Right cardiac atrium (tissue), 5 donors: ENCODE measurements around the gene MRPS35. TPM values are rescaled to one million over a fixed set of nuclear protein-coding genes. Genes with fewer than 3 reads are reported as not detected.

Source experiments
- ATAC-seq, 2 donors: fragments of 200-7000 bp; cut with Tn5 transposase; one replicate each; pipeline versions ENCODE4 v1.8.0 to v1.9.1; 2020; ENCODE audit warnings: moderate library complexity in 2 of 2, mild to moderate bottlenecking in 1 of 2
- DNase-seq, 3 donors: peaks; one replicate each; pipeline ENCODE4 v3.0.0-alpha.2; 2020
- H3K27ac ChIP-seq: one replicate; pipeline ENCODE4 v1.5.1; 2013; ENCODE audit warnings: mild to moderate bottlenecking, low read length, control low read depth, moderate library complexity
- H3K27me3 ChIP-seq: one replicate; pipeline ENCODE4 v1.6.1; 2013; ENCODE audit not compliant: control insufficient read depth, insufficient read depth
- H3K4me1 ChIP-seq: one replicate; pipeline ENCODE4 v1.6.1; 2013; ENCODE audit warnings: low read length; ENCODE audit not compliant: control insufficient read depth, insufficient read depth
- H3K4me3 ChIP-seq: one replicate; pipeline ENCODE4 v1.5.1; 2013; ENCODE audit warnings: low read length, control low read depth
- H3K9me3 ChIP-seq: one replicate; pipeline ENCODE4 v1.6.1; 2013; ENCODE audit warnings: low read length; ENCODE audit not compliant: control insufficient read depth
- WGBS: extraction: QIAGEN DNeasy Blood & Tissue Kit; methylation state at CpG from one replicate; pipeline ENCODE4 v1.1.7; 2013; 5-methylcytosine and 5-hydroxymethylcytosine counted together
- intact Hi-C, 4 donors: fragments of 100-400 bp; cut with DNase I; formaldehyde crosslinking; loops; one replicate each; pipeline versions ENCODE4 v1.11.0 to v1.14.0; 2022 to 2023
- polyA plus RNA-seq: library from polyadenylated mRNA; stranded (reverse); fragments of 200-250 nt; gene quantifications from one replicate; pipeline ENCODE4 v1.2.3, GENCODE V29; 2013
- total RNA-seq, 4 donors: library from RNA; stranded (reverse); fragmentation: NEBNext Ultra II Directional; extraction: Animal tissue kit (Norgen Biotek cat#: 25700); gene quantifications; one replicate each; pipeline ENCODE4 v1.2.1, GENCODE V29; 2021
- donor health status: healthy with polysubstance abuse.
- donor health status: DM: no; HTN: yes; CAD: no.
- donor health status: DM: no; HTN: no; CAD: no.
- donor health status: DM: no; HTN: yes; CAD: no; lungs with severe emphysema.
- donor health status: DM: yes; HTN: yes; CAD: no.

MRPS35 gene
- total and polyA plus RNA-seq, 5 donors = 41.7 to 49.5 (median 44.2) TPM

DNA sequence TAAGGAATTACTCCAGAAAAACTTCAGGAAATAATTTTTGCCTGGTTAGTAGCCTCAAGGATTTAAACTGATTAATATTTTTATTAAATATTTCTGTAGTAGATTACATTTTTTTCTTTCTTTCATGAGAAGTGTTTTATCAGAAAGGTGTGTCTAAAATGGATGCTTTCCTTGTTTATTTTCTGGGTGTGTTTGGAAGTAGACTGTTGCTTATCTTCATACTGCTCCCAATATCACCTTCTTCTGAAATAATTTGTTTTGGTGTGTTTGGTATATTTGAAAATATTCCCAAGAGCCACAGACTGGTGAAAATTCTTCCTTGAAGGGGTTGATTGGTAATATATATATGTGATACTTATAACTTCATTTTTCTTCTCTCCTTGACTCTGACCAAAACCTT, 24.5 kb upstream of the MRPS35 start:
- Histone ChIP-seq H3K27me3 (no peaks in the 10 kb centered on the region), H3K9me3 (no peaks in the 10 kb centered on the region), H3K27ac (no peak overlapping the region), H3K4me3 (no peak overlapping the region), H3K4me1 (no peaks in the 10 kb centered on the region)
- intact Hi-C loops = no loop called here
- ATAC-seq (no peak), DNase-seq (no peak)

DNA sequence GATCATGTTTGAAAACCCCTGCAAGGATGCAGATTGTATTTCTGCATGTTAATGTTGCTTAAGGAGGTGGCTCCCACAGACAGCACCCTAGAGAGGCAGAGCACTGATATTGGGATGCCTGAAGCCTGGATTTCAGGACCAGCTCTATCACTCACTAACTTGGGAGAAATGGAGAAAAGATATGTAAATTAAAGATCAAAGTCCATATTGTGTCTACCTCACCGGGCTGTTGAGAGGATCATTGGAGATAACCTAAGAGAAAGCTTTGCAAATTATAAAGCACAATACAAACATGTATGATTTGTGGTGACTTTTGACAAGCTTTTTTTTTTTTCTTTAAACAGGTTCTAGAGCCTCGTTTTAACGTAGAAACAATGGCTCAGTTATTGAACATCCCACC, 22.0 kb upstream of the MRPS35 start:
- DNase-seq (no peak), ATAC-seq (no peak)
- 93% methylated on average over 3 of the region's 3 CpGs for whole genome bisulfite sequencing
- H3K27me3 ChIP-seq = no peaks in the 10 kb centered on the region
- no peak overlapping the region for H3K27ac ChIP-seq
- no peak overlapping the region for H3K4me3 ChIP-seq
- H3K4me1 ChIP-seq = no peaks in the 10 kb centered on the region
- intact Hi-C loops = no loop called here
- no peaks in the 10 kb centered on the region for H3K9me3 ChIP-seq

DNA sequence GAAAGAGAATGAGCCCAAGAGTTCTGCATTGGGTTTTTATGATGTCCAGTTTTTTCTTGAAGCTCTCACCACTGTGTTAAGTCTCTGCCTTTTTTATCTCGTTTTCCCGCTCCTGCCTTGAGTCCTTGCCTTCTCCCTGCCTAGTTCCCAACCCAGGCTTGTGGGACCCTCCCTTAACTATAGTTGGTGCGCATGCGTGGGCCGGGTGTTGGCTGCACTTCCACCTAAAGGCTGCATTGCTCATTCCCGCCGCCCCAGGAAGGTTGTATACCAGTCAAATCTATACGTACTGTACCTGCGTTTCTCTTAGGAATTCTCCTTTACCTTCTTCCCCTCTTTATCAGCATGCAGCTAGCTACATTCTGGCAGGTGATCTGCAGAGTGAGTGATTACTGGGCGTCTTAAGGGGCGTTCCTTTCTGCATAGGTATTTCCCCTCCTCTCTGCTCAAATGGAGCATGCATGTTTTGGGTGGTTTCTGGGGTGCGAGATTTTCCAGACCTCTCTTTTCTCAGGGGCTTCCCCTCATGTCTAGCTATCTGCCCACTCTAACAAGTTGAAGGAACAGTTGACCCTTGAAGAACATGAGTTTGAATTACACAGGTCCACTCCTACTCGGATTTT, 21.0 kb upstream of the MRPS35 start:
- peak in 1 of 2 donors; percentile 13 for ATAC-seq
- 94% methylated on average over 13 of the region's 13 CpGs for WGBS
- Histone ChIP-seq H3K27me3 (no peaks in the 10 kb centered on the region), H3K27ac (no peak overlapping the region), H3K9me3 (no peaks in the 10 kb centered on the region), H3K4me3 (no peak overlapping the region), H3K4me1 (no peaks in the 10 kb centered on the region)
- intact Hi-C loops = no loop called here
- no peak for DNase-seq

DNA sequence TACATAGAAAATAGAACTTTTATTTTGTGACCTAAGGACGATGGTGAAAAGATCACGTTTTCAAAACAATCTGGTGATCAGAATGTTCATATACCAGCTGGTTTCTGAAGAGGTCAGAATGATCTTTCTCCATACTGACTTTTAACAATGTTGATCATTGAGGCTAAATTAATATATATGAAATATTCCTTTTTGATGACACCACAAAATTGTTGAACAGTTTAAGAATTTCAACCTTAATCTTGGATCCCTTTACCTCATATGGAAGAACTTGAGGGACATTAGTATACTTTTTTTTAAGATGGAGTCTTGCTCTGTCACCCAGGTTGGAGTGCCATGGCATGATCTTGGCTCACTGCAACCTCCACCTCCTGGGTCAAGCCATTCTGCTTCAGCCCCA, 17.2 kb upstream of the MRPS35 start:
- whole genome bisulfite sequencing = 85% methylated on average over 2 of the region's 2 CpGs
- Histone ChIP-seq H3K27ac (no peak overlapping the region), H3K4me3 (no peak overlapping the region), H3K27me3 (no peaks in the 10 kb centered on the region), H3K4me1 (no peaks in the 10 kb centered on the region), H3K9me3 (no peaks in the 10 kb centered on the region)
- intact Hi-C loops = no loop called here
- DNase-seq (no peak), ATAC-seq (no peak)

DNA sequence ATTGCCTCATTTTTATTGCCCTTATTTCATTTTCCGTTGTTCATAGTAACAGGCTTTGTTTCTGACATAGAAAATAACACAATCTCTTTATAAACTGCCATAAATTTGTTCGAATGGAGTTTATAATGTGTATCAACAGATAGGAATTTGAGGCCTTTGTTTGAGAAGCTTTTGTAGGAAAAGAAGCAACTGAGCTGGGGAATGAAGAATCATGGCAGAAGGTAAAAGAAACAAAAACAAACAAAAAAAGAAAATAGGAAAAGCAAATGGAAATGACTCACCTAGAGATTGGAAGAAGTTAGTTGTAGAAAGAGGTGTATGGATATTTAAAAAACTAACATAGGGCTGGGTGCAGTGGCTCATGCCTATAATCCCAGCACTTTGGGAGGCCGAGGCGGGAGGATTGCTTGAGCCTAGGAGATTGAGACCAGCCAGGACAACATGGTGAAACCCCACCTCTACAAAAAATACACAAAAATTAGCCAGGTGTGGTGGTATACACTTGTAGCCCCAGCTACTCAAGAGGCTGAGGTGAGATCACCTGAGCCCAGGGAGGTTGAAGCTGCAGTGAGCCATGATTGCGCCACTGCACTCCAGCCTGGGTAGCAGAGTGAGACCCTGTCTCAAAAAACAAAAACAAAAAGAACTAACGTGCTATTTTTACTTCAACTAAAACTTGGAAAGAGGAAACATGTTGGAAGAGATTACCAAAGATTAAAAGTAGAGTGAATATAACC, 14.9 kb upstream of the MRPS35 start:
- DNase-seq = no peak
- no peak overlapping the region for H3K27ac ChIP-seq
- no peaks in the 10 kb centered on the region for H3K27me3 ChIP-seq
- no peaks in the 10 kb centered on the region for H3K4me1 ChIP-seq
- no peak overlapping the region for H3K4me3 ChIP-seq
- 87% methylated on average over 6 of the region's 6 CpGs for WGBS
- H3K9me3 ChIP-seq = no peaks in the 10 kb centered on the region
- intact Hi-C loops = no loop called here
- ATAC-seq = no peak

DNA sequence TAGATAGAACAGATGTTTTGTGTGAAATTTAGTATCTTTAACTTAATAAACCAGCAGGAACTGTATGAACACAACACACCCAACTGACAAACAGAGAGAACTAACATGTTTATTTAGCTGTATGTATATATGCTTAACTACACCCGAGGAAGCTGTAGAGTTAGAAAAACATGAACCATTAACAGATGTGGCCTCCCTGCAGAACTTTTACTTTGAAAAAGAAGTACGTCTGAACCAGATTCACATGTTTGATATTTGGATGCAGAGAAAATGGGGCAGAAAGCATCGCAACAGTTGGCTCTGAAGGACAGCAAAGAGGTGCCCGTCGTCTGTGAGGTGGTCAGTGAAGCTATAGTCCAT, 14.4 kb upstream of the MRPS35 start, which contains the start of gene REP15:
TSS of gene REP15 (plus strand) at position 155 of the 360 bp plus-strand sequence. CDS start at position 271, 116 bp downstream.
- no peaks in the 10 kb centered on the region for H3K4me1 ChIP-seq
- intact Hi-C loops = no loop called here
- no peak within 1 kb of the TSS for H3K4me3 ChIP-seq
- WGBS = 82% methylated on average over 5 of the region's 5 CpGs
- ATAC-seq (no peak), DNase-seq (no peak)
- no peaks in the 10 kb centered on the region for H3K27me3 ChIP-seq
- no peak within 1 kb of the TSS for H3K27ac ChIP-seq
- H3K9me3 ChIP-seq = no peaks in the 10 kb centered on the region

DNA sequence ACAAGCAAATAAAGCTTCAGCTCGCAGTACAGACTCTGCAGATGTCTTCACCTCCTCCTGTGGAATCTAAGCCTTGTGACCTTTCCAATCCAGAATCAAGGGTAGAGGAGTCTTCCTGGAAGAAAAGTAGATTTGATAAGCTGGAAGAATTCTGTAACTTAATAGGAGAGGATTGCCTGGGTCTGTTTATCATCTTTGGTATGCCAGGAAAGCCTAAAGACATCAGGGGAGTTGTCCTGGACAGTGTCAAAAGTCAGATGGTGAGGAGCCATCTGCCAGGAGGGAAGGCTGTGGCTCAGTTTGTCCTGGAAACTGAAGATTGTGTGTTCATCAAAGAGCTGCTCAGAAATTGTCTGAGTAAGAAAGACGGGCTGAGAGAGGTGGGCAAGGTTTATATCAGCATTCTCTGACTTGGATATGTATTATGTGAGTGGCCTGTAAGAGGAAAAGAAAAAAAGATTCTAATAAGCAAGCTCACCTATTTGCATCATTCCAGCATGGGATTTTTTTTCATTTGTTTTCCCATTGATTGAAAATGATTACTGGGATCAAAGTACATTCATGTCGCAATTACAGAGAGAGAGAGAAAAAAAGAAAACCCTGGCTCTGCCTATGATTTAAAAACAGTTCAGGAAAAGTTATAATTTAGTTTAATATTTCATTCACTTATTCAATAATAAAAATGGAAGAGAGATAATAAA, 13.6 kb upstream of the MRPS35 start:
- Histone ChIP-seq H3K9me3 (no peaks in the 10 kb centered on the region), H3K4me3 (no peak overlapping the region), H3K27ac (no peak overlapping the region), H3K27me3 (no peaks in the 10 kb centered on the region), H3K4me1 (no peaks in the 10 kb centered on the region)
- DNase-seq (no peak), ATAC-seq (no peak)
- 81% methylated on average over 3 of the region's 3 CpGs for WGBS
- intact Hi-C loops = no loop called here

DNA sequence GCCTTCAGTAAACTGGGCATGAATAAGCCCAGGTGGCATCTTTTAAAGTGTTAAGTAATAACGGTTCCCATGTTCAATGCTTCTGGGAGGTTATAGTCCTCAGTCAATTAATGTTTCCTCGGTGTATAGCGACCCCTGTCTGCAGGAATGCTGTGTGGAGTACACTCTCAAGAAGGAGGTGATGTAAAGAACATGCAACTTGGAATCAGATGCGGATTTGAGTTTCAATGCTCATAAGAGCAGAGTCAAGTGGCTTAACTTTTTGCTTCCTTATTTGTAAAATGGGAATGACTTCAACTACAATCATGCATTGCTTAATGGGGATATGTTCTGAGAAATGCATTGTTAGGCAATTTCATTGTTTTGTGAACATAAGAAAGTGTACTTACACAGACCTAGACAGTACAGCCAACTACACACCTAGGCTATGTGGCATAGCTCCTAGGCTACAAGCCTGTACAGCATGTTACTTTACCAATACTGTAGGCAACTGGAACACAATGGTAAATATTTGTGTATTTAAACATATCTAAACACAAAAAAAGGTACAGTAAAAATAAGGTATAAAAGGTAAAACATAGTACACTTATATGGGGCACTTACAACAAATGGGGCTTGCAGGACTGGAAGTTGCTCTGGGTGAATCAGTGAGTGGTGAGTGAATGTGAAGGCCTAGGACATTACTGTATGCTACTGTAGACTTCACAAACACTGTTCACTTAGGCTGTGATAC, 6.7 kb upstream of the MRPS35 start:
- WGBS = 5% methylated on average over 4 of the region's 4 CpGs
- Histone ChIP-seq H3K9me3 (no peaks in the 10 kb centered on the region), H3K4me3 (no peak overlapping the region), H3K27ac (no peak overlapping the region), H3K4me1 (no peaks in the 10 kb centered on the region), H3K27me3 (no peaks in the 10 kb centered on the region)
- ATAC-seq (peak; percentile 80 to 81), DNase-seq (peak in 2 of 3 donors; percentile 45 to 64)
- intact Hi-C loops = no loop called here

DNA sequence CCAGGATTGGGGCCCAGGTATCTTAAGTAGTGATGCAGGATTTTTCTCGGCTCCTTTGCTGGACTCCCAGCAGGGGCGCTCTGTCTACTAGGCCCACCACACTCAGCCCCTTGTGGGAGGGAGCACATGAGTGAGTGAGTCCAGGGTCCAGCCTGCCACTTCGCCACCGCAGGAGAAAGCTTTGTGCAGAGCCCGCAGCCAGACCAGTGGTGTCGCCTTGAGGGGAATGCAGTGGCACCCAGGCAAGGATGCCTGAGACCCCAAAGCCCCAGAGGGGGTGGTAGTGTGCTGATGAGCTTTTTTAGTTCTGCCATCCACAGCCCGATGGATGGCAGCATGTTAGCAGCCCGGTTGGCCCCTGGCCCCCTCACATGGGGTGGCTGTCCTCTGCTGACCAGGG, 5.4 kb upstream of the MRPS35 start:
- Histone ChIP-seq H3K27ac (no peak overlapping the region), H3K9me3 (no peaks in the 10 kb centered on the region), H3K4me1 (no peaks in the 10 kb centered on the region), H3K4me3 (no peak overlapping the region), H3K27me3 (no peaks in the 10 kb centered on the region)
- no peak for ATAC-seq
- intact Hi-C loops = no loop called here
- peak in 1 of 3 donors; percentile 42 for DNase-seq
- WGBS = 85% methylated on average over 8 of the region's 8 CpGs

DNA sequence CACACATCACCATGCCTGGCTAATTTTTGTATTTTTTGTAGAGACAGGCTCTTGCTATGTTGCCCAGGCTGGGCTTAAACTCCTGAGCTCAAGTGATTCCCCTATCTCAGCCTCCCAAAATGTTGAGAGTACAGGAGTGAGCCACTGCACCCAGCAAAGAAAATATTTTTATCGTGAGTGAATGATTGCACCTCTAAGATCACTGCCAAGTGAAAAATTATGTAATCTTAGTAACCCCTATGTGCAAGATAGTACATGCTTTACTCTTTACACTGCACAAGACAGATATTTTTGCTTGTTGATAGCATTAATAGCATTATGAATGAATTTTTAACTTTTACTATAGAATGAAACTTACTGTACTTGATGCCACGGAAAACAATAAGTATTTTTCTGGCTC, 3.4 kb upstream of the MRPS35 start:
- intact Hi-C loops = no loop called here
- ATAC-seq = no peak
- whole genome bisulfite sequencing = 78% methylated on average over 2 of the region's 2 CpGs

More for the DNA sequence above, 3.4 kb upstream of the MRPS35 start:
- H3K27ac ChIP-seq = no peak overlapping the region
- peaks cover 2% of the 10 kb centered on the region for H3K4me1 ChIP-seq
- no peaks in the 10 kb centered on the region for H3K9me3 ChIP-seq
- DNase-seq = no peak
- H3K27me3 ChIP-seq = no peaks in the 10 kb centered on the region
- no peak overlapping the region for H3K4me3 ChIP-seq
